Activated effector memory CD4-positive, alpha-beta T cell treated with anti-CD3 and anti-CD28 coated beads, Interleukin-2, amount 50 U/mL, for 16 hours (primary cell): ENCODE data around the gene AIG1.

Experiments
- DNase-seq: peaks from one replicate; pipeline ENCODE4 v3.0.0-alpha.2; 2020

Gene AIG1

GRCh38 chr6:143169440-143169839, 108.8 kb downstream of the AIG1 start:
- no peak for DNase-seq

GRCh38 chr6:143174516-143174915, 113.8 kb downstream of the AIG1 start:
- DNase-seq: no peak

GRCh38 chr6:143174951-143175350, 114.3 kb downstream of the AIG1 start:
- DNase-seq: no peak

- DNase-seq: no peak
Observed at GRCh38 chr6:143176090-143177021, 115.7 kb downstream of the AIG1 start.

GRCh38 chr6:143177706-143178105, 117.0 kb downstream of the AIG1 start:
- no peak for DNase-seq

GRCh38 chr6:143179096-143179495, 118.4 kb downstream of the AIG1 start:
- no peak for DNase-seq

GRCh38 chr6:143179901-143180612, 119.4 kb downstream of the AIG1 start:
- no peak for DNase-seq

- DNase-seq: no peak
Observed at GRCh38 chr6:143180826-143181225, 120.1 kb downstream of the AIG1 start.

GRCh38 chr6:143183666-143184065, 123.0 kb downstream of the AIG1 start:
- DNase-seq: no peak

GRCh38 chr6:143185288-143185687, 124.6 kb downstream of the AIG1 start:
- DNase-seq: no peak

- no peak for DNase-seq
Observed at GRCh38 chr6:143187238-143187923, 126.7 kb downstream of the AIG1 start.

- no peak for DNase-seq
Observed at GRCh38 chr6:143188292-143188691, 127.6 kb downstream of the AIG1 start.

GRCh38 chr6:143191361-143191760, 130.7 kb downstream of the AIG1 start:
- DNase-seq: no peak

- no peak for DNase-seq
Observed at GRCh38 chr6:143192766-143193165, 132.1 kb downstream of the AIG1 start.

GRCh38 chr6:143193571-143194094, 132.9 kb downstream of the AIG1 start:
- DNase-seq: no peak

- no peak for DNase-seq
Observed at GRCh38 chr6:143194095-143194589, 133.5 kb downstream of the AIG1 start.

GRCh38 chr6:143195349-143195845, 134.7 kb downstream of the AIG1 start:
- no peak for DNase-seq

GRCh38 chr6:143196525-143197225, 136.0 kb downstream of the AIG1 start:
- no peak for DNase-seq

- no peak for DNase-seq
Observed at GRCh38 chr6:143197377-143197776, 136.7 kb downstream of the AIG1 start.

GRCh38 chr6:143198312-143198711, 137.6 kb downstream of the AIG1 start:
- DNase-seq: no peak

- no peak for DNase-seq
Observed at GRCh38 chr6:143199291-143199690, 138.6 kb downstream of the AIG1 start.

GRCh38 chr6:143200167-143200770, 139.6 kb downstream of the AIG1 start:
- no peak for DNase-seq
